GM12874 (cell line): ENCODE data around the gene CENPP.

ENCODE experiments used
- TF ChIP-seq, protein P1 (sequence below): IDR thresholded peaks from 2 replicates; pipeline ENCODE4 v1.5.1; 2011; ENCODE audit warnings: low read depth, mild to moderate bottlenecking, control low read depth, low read length, moderate library complexity; ENCODE audit not compliant: insufficient read depth

CENPP gene

DNA sequence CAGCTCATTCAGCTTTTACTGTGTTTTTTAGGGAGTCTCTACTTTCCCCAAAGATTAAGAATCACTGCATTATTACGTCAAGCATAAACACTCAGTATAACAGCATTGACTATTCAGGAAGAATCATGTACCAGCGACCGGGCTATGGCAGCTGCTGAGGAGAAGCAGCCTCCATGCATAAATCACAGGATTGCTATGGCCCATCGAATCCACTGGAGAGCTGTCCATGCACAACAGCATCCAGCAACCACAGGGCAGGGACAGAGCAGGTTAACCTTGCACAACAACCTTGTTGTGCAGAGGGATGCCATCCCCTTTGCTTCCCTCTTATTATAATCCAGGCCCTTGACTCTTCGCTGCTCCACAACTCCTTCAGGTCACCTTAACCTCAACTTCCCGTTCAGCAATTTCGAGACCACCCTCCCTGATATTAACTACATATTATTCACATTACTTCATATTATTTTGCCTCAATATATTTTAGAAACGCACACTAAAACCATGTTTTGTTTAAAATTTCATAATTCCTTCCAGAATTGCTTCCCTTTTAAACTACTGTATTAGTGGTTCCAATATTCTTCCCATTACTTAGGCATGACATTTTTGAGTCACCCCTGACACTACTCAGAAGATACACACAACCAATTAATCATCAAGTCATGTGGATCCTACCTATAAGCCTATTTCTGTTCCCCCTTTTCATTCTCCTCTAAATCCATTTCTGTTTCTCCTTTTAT is 33.2 kb upstream of the CENPP start:
- TF ChIP-seq, protein P1, sequence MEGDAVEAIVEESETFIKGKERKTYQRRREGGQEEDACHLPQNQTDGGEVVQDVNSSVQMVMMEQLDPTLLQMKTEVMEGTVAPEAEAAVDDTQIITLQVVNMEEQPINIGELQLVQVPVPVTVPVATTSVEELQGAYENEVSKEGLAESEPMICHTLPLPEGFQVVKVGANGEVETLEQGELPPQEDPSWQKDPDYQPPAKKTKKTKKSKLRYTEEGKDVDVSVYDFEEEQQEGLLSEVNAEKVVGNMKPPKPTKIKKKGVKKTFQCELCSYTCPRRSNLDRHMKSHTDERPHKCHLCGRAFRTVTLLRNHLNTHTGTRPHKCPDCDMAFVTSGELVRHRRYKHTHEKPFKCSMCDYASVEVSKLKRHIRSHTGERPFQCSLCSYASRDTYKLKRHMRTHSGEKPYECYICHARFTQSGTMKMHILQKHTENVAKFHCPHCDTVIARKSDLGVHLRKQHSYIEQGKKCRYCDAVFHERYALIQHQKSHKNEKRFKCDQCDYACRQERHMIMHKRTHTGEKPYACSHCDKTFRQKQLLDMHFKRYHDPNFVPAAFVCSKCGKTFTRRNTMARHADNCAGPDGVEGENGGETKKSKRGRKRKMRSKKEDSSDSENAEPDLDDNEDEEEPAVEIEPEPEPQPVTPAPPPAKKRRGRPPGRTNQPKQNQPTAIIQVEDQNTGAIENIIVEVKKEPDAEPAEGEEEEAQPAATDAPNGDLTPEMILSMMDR, result no peak

DNA sequence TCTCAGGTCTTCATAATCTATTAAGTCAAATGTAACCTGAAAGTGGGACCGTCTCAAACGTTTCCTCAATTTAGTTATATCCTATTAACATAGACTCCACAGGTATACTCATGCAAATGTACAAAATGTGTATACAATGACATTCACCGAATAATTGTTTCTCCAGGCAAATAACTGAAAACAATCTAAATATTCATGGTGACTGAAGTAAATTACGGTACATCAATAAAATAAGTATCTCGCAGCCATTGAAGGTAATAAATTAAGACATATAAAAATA is 32.7 kb upstream of the CENPP start:
- TF ChIP-seq, protein P1, result no peak

DNA sequence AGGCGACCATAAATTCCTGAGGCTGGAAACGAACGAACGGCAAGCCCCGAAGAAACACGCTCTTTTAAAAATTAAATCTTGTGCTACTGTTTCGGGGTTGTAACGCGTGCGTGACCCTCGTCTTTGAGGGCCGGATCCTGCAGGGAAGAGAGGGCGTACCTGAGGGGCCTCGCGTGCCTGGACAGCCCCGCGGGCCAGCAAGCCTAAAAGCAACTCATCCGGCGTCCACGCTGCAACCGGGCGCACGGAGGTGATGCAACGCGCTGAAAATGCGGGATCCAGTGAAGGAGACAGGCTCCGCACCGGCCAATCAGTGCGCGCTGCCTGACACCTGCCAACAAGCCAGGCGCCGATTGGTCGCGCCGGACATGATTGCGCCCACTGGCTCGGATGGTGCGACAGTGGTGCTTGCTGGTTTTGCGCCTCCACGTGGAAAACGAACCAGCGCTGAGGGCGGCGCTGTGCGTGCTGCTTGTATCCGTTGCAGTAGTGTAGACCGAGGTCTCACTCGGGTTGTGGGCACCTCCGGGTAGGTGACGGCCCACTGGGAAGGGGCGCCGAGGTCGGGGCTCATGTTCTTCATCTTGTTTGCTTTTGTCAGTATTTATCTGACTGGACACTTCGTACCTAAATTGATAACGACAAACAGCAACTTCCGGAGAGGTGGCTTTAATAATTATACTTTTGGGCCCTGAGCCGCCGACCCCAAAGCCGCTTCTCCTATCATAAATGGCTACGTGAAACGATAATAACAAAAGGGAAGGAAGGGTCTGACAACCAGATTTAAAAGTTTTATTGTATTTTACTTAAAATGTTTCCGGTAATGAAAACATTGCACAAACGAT is 32.1 kb upstream of the CENPP start, which contains the start of gene IARS1:
TSS of gene IARS1 (minus strand) at position 246 of the 845 bp plus-strand sequence. CDS start 4,278 bp downstream, outside the sequence.
- TF ChIP-seq, protein P1, result peak; percentile 50

DNA sequence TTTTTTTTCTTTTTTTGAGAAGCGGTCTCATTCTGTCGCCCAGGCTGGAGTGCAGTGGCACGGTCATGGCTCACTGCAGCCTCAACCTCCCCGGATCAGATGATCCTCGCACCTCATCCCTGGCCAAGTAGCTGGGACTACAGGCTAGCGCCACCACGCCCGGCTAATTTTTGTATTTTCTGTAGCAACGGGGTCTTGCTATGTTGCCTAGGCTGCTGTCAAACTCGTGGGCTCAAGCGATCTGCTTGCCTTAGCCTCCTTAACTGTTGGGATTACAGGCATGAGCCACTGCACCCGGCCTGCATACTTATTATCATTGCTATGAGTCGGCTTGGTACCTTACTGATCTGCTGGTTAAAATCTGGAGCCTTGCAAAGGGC is 31.5 kb upstream of the CENPP start:
- TF ChIP-seq, protein P1, result no peak

DNA sequence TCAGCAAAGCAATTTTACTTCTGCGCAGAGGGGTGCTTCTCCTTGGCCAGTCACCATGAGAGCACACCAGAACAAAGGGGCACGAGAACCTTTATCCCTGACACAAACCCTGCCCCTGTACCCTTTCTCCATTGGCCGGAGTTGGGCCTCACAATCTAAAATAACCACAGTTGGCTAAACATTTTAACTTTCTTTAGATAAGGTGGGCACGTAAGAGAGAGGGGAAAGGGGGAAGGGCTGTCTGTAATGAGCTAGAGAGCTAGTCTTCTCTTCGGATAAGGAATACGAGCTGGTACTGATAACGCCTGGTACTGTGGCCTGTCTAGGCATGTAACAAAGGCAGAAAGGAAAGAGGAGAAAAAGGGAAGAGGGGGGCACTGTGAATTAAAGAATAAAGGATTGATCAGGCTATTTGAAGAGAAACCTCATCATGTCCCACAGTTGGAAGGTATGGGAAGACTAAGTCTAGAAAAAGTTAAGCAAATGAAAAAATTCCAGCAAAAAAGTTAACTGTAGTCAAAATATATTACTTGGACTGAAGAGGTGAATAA is 30.4 kb upstream of the CENPP start:
- TF ChIP-seq, protein P1, result no peak

DNA sequence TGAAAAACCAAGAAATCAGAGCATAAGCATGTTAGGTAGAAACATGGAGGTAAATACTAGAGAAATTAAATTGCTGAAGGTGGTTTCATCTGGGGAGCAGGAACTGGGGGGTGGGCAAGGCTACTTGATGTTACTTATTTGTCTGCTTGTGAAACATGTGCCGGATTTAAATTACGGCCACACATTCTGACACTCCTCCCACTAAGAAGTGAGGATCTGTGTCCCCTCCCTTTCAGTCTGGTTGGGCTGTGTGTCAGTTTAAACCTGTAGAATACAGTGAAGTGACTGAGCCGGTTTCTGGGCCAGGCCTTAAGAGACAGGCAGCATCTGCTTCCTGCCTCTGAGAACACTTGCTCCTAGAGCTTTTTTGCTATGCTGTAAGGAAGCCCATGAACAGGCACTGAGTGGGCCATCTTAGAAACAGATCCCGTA is 29.9 kb upstream of the CENPP start:
- TF ChIP-seq, protein P1, result no peak

DNA sequence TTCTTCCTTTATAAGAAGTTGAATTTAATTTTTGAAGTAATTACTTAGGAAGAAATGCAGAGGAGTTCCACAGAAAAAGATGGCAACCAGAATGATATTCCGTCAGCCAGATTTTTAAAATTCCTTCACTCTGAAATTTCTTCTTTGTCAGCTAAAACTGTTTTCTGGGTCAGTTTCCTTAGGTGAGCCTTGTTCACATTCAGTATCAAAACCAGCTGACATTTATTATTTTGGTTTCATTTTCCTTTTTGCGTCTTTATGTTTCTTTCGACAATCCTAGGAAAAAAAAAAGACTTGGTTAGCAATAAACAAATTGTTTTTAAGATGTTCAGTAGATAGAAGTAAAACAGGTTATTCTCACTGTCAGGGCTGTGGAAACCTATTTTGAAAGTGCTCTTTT is 28.1 kb upstream of the CENPP start:
- TF ChIP-seq, protein P1, result no peak
